Measurements from ENCODE around the gene GYPC.
"Not testable (repeated sequence)": the region's sequence is repeated elsewhere in the genome, so short reads cannot be mapped to it uniquely, and the experiment has no call there.

GYPC gene

GRCh38 chr2:126655500-126656430 is at the start of gene GYPC:
GYPC (plus strand) TSS chr2:126656158; CDS start chr2:126656264, 106 bp downstream.
- DNase-seq (ENCODE audit: low read depth): no peak

GRCh38 chr2:126614524-126615227 is 41.3 kb upstream of the GYPC start:
- no peak for DNase-seq (ENCODE audit: low read depth)

GRCh38 chr2:126616606-126617069 is 39.3 kb upstream of the GYPC start:
- no peak for DNase-seq (ENCODE audit: low read depth)

GRCh38 chr2:126620302-126620701 is 35.7 kb upstream of the GYPC start:
- DNase-seq (ENCODE audit: low read depth): no peak

- no peak for DNase-seq (ENCODE audit: low read depth)
Observed at GRCh38 chr2:126623000-126623399, 33.0 kb upstream of the GYPC start.

- no peak for DNase-seq (ENCODE audit: low read depth)
Observed at GRCh38 chr2:126627643-126628042, 28.3 kb upstream of the GYPC start.

- DNase-seq (ENCODE audit: low read depth): no peak
Observed at GRCh38 chr2:126634273-126634861, 21.6 kb upstream of the GYPC start.

- no peak for DNase-seq (ENCODE audit: low read depth)
Observed at GRCh38 chr2:126635281-126635680, 20.7 kb upstream of the GYPC start.

- DNase-seq (ENCODE audit: low read depth): no peak
Observed at GRCh38 chr2:126635736-126636135, 20.2 kb upstream of the GYPC start.

GRCh38 chr2:126637386-126637785 is 18.6 kb upstream of the GYPC start:
- DNase-seq (ENCODE audit: low read depth): no peak

- no peak for DNase-seq (ENCODE audit: low read depth)
Observed at GRCh38 chr2:126638746-126639145, 17.2 kb upstream of the GYPC start.

GRCh38 chr2:126639276-126639675 is 16.7 kb upstream of the GYPC start:
- DNase-seq (ENCODE audit: low read depth): no peak

GRCh38 chr2:126641294-126641693 is 14.7 kb upstream of the GYPC start:
- not testable (repeated sequence) for DNase-seq (ENCODE audit: low read depth)

- DNase-seq (ENCODE audit: low read depth): no peak
Observed at GRCh38 chr2:126642031-126642430, 13.9 kb upstream of the GYPC start.

- no peak for DNase-seq (ENCODE audit: low read depth)
Observed at GRCh38 chr2:126643431-126643830, 12.5 kb upstream of the GYPC start.

GRCh38 chr2:126643972-126644371 is 12.0 kb upstream of the GYPC start:
- no peak for DNase-seq (ENCODE audit: low read depth)

- no peak for DNase-seq (ENCODE audit: low read depth)
Observed at GRCh38 chr2:126644630-126645191, 11.2 kb upstream of the GYPC start.

- no peak for DNase-seq (ENCODE audit: low read depth)
Observed at GRCh38 chr2:126645211-126645618, 10.7 kb upstream of the GYPC start.

- no peak for DNase-seq (ENCODE audit: low read depth)
Observed at GRCh38 chr2:126646026-126646425, 9.9 kb upstream of the GYPC start.

GRCh38 chr2:126647714-126648344 is 8.1 kb upstream of the GYPC start:
- not testable (repeated sequence) for DNase-seq (ENCODE audit: low read depth)

- DNase-seq (ENCODE audit: low read depth): not testable (repeated sequence)
Observed at GRCh38 chr2:126648345-126648786, 7.6 kb upstream of the GYPC start.

GRCh38 chr2:126649101-126649500 is 6.9 kb upstream of the GYPC start:
- no peak for DNase-seq (ENCODE audit: low read depth)

All from stimulated activated CD8-positive, alpha-beta memory T cell treated with anti-CD3 and anti-CD28 coated beads, Interleukin-7, amount 100 ng/mL, for 24 hours (primary cell).